Measurements from ENCODE around the gene COL24A1. TPM values are rescaled to one million over a fixed set of nuclear protein-coding genes. Genes with fewer than 3 reads are reported as not detected.

Gene COL24A1
- total and polyA plus RNA-seq, 2 donors (not counting 1 experiment from before 2014, with no cell fraction given), result not detected

DNA sequence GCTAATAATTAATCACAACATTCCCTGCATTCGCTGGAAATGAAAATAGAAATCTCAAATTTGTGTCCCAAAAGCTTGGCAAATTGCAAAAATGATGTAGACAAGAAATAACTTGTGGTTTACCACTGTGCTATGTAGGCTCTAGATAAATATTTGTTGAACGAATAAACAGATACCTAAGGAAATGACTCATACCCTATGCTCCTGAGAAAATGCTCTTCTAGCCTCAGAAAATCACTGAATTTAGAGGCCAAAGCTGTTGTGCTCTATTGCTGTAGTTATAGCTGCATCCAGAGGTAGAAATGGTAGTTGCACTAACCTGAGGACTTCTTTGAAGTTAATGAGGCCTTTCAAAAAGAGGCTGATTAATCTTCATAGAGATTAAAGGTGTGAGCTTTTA lies 306.3 kb downstream of the COL24A1 start:
- H3K4me2 ChIP-seq (replicated peaks; ENCODE audit: low read depth, low read length, poor library complexity, severe bottlenecking), result no peak overlapping the region
- no CpG with 5 or more reads among the region's 2 CpGs for WGBS (ENCODE audit: insufficient coverage)
- ChIA-PET CTCF (no interaction called here), POLR2A (no interaction called here)
- no peak overlapping the region for H3K4me3 ChIP-seq (ENCODE audit: control extremely low read depth in 1 of 5, extremely low read depth in 1 of 5, insufficient read depth in 1 of 5, low read depth in 2 of 5, low read length in 4 of 5)
- H3K4me3 Mint-ChIP-seq, result no peak overlapping the region
- H3K9ac ChIP-seq (ENCODE audit: low read length), result no peak overlapping the region
- no peaks in the 10 kb centered on the region for H4K20me1 ChIP-seq (ENCODE audit: control insufficient read depth, insufficient read depth, low read length, poor library complexity, severe bottlenecking)
- no peaks in the 10 kb centered on the region for H3K9me3 ChIP-seq (ENCODE audit: control extremely low read depth in 1 of 3, control insufficient read depth in 2 of 3, insufficient read depth in 1 of 3, low read length in 2 of 3)
- no peak overlapping the region for H3K27ac Mint-ChIP-seq
- no peaks in the 10 kb centered on the region for H3K4me1 ChIP-seq (ENCODE audit: control insufficient read depth in 2 of 2, insufficient read depth in 2 of 2, low read length in 2 of 2)
- H3K36me3 ChIP-seq (replicated peaks in 1 of 2; ENCODE audit: control extremely low read depth in 1 of 2, control insufficient read depth in 1 of 2, extremely low read depth in 1 of 2, insufficient read depth in 2 of 2, low read length in 1 of 2), result no peaks in the 10 kb centered on the region
- TF ChIP-seq, protein P1, sequence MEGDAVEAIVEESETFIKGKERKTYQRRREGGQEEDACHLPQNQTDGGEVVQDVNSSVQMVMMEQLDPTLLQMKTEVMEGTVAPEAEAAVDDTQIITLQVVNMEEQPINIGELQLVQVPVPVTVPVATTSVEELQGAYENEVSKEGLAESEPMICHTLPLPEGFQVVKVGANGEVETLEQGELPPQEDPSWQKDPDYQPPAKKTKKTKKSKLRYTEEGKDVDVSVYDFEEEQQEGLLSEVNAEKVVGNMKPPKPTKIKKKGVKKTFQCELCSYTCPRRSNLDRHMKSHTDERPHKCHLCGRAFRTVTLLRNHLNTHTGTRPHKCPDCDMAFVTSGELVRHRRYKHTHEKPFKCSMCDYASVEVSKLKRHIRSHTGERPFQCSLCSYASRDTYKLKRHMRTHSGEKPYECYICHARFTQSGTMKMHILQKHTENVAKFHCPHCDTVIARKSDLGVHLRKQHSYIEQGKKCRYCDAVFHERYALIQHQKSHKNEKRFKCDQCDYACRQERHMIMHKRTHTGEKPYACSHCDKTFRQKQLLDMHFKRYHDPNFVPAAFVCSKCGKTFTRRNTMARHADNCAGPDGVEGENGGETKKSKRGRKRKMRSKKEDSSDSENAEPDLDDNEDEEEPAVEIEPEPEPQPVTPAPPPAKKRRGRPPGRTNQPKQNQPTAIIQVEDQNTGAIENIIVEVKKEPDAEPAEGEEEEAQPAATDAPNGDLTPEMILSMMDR (IDR thresholded peaks at IDR 0.05), result no peak
- no peak for TF ChIP-seq EZH2 (IDR thresholded peaks at IDR 0.05; ENCODE audit: borderline replicate concordance, insufficient read depth, low read depth, low read length, poor library complexity, severe bottlenecking)
- ATAC-seq (ENCODE audit: low read depth) (no peak), DNase-seq (no peak)
- no peaks in the 10 kb centered on the region for H3K27me3 Mint-ChIP-seq
- no peaks in the 10 kb centered on the region for H3K27me3 ChIP-seq (replicated peaks in 1 of 4; ENCODE audit: control extremely low read depth in 1 of 4, control insufficient read depth in 3 of 4, insufficient read depth in 4 of 4, low read length in 3 of 4)
- no peaks in the 10 kb centered on the region for H3K4me1 Mint-ChIP-seq
- no peak overlapping the region for H3K27ac ChIP-seq (ENCODE audit: low read length in 2 of 2)
- intact Hi-C loops (cut with micrococcal nuclease), result no loop called here
- no peaks in the 10 kb centered on the region for H3K79me2 ChIP-seq (ENCODE audit: control insufficient read depth, insufficient read depth, low read length)
- H2AFZ ChIP-seq (ENCODE audit: insufficient read depth, low read depth, low read length, poor library complexity, severe bottlenecking), result no peak overlapping the region
- H3K9me3 Mint-ChIP-seq (ENCODE audit: insufficient read depth), result no peaks in the 10 kb centered on the region

DNA sequence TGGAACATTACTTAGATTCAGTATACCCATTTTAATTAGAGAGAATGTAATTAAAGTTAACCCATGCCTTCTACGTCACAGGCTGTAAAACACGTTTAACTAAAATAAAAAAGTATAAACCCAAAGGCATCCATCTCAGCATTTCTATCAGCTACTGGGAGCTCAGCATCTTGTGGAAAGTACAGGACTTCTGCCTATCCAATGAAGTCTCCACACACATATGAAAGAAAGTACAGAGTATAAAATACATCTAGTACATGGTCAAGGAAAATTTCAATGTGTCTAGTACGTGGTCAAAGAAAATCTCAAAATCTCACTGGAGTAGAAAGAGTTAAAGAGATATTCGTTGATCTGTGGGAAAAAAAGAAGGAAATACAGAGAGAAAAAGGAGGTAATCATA lies 306.9 kb downstream of the COL24A1 start:
- Mint-ChIP-seq H3K9me3 (ENCODE audit: insufficient read depth) (no peaks in the 10 kb centered on the region), H3K4me1 (no peaks in the 10 kb centered on the region), H3K27ac (no peak overlapping the region), H3K27me3 (no peaks in the 10 kb centered on the region), H3K4me3 (no peak overlapping the region)
- H3K79me2 ChIP-seq (ENCODE audit: control insufficient read depth, insufficient read depth, low read length), result no peaks in the 10 kb centered on the region
- no peak overlapping the region for H3K27ac ChIP-seq (ENCODE audit: low read length in 2 of 2)
- CTCF ChIA-PET, result no interaction called here
- H3K4me2 ChIP-seq (replicated peaks; ENCODE audit: low read depth, low read length, poor library complexity, severe bottlenecking), result no peak overlapping the region
- H3K27me3 ChIP-seq (replicated peaks in 1 of 4; ENCODE audit: control extremely low read depth in 1 of 4, control insufficient read depth in 3 of 4, insufficient read depth in 4 of 4, low read length in 3 of 4), result no peaks in the 10 kb centered on the region
- H3K9ac ChIP-seq (ENCODE audit: low read length), result no peak overlapping the region
- ATAC-seq (ENCODE audit: low read depth), result no peak
- WGBS (ENCODE audit: insufficient coverage), result no CpG with 5 or more reads among the region's 4 CpGs
- DNase-seq, result no peak
- H3K9me3 ChIP-seq (ENCODE audit: control extremely low read depth in 1 of 3, control insufficient read depth in 2 of 3, insufficient read depth in 1 of 3, low read length in 2 of 3), result no peaks in the 10 kb centered on the region
- no peak overlapping the region for H3K4me3 ChIP-seq (ENCODE audit: control extremely low read depth in 1 of 5, extremely low read depth in 1 of 5, insufficient read depth in 1 of 5, low read depth in 2 of 5, low read length in 4 of 5)
- no peak overlapping the region for H2AFZ ChIP-seq (ENCODE audit: insufficient read depth, low read depth, low read length, poor library complexity, severe bottlenecking)
- TF ChIP-seq, protein P1 (IDR thresholded peaks at IDR 0.05), result no peak
- TF ChIP-seq EZH2 (IDR thresholded peaks at IDR 0.05; ENCODE audit: borderline replicate concordance, insufficient read depth, low read depth, low read length, poor library complexity, severe bottlenecking), result no peak
- intact Hi-C loops (cut with micrococcal nuclease), result no loop called here
- H4K20me1 ChIP-seq (ENCODE audit: control insufficient read depth, insufficient read depth, low read length, poor library complexity, severe bottlenecking), result no peaks in the 10 kb centered on the region
- no peaks in the 10 kb centered on the region for H3K4me1 ChIP-seq (ENCODE audit: control insufficient read depth in 2 of 2, insufficient read depth in 2 of 2, low read length in 2 of 2)
- H3K36me3 ChIP-seq (replicated peaks in 1 of 2; ENCODE audit: control extremely low read depth in 1 of 2, control insufficient read depth in 1 of 2, extremely low read depth in 1 of 2, insufficient read depth in 2 of 2, low read length in 1 of 2), result no peaks in the 10 kb centered on the region
- POLR2A ChIA-PET, result no interaction called here
